PC-9 (cell line): ENCODE results near the gene GJB1. TPM values are rescaled to one million over a fixed set of nuclear protein-coding genes. Genes with fewer than 3 reads are reported as not detected.
A peak's percentile ranks its signal among the peaks of the same experiment; 100 is the strongest.

Source experiments
- BruUV-seq: library from RNA; stranded (reverse); fragments of 400-500 nt; replicated peaks from 2 replicates; lab custom pipeline; 2021; lab: Mats Ljungman, UMichigan
- CTCF ChIA-PET: fragments of 300-600 bp; sonication (Branson Sonifier 250); formaldehyde crosslinking; loops from one replicate; lab custom pipeline; 2022; ENCODE audit warnings: antibody characterized with exemption; lab: Charles Lee
- POLR2A ChIA-PET: fragments of 300-600 bp; sonication (Branson Sonifier 250); formaldehyde crosslinking; loops from one replicate; lab custom pipeline; 2022; ENCODE audit warnings: antibody characterized with exemption; ENCODE audit not compliant: unreplicated experiment; lab: Charles Lee
- DNase-seq, 2 experiments: peaks; one replicate each; pipeline versions ENCODE4 v3.0.0 to v3.0.0-alpha.2; 2015 to 2022; ENCODE audit warnings: mixed read lengths in 1 of 2
- H2AFZ ChIP-seq: fragments of 200-600 bp; sonication (generic); 2 replicates; pipeline ENCODE4 v1.8.1; 2017; ENCODE audit warnings: antibody characterized with exemption
- H3F3A ChIP-seq: fragments of 200-600 bp; sonication (generic); 2 replicates; pipeline ENCODE4 v1.8.1; 2017; ENCODE audit warnings: antibody characterized with exemption, mild to moderate bottlenecking, low read depth; ENCODE audit not compliant: insufficient read depth
- H3K27ac ChIP-seq: fragments of 200-600 bp; sonication (generic); 2 replicates; pipeline ENCODE4 v1.6.1; 2016; ENCODE audit warnings: mixed run types
- H3K27me3 ChIP-seq: fragments of 200-600 bp; sonication (generic); 2 replicates; pipeline ENCODE4 v1.6.1; 2016; ENCODE audit warnings: low read depth, mixed run types; ENCODE audit not compliant: insufficient read depth
- H3K36me3 ChIP-seq: fragments of 200-600 bp; sonication (generic); 2 replicates; pipeline ENCODE4 v1.6.1; 2016; ENCODE audit warnings: low read depth, mixed run types
- H3K4me1 ChIP-seq: fragments of 200-600 bp; sonication (generic); replicated peaks from 2 replicates; pipeline ENCODE4 v1.6.1; 2016; ENCODE audit warnings: mixed run types; ENCODE audit not compliant: insufficient read depth
- H3K4me2 ChIP-seq: fragments of 200-600 bp; sonication (generic); 2 replicates; pipeline ENCODE4 v1.6.1; 2017; ENCODE audit warnings: mixed run types
- H3K4me3 ChIP-seq: fragments of 200-600 bp; sonication (generic); 2 replicates; pipeline ENCODE4 v1.6.1; 2016; ENCODE audit warnings: mixed run types
- H3K79me2 ChIP-seq: fragments of 200-600 bp; sonication (generic); 2 replicates; pipeline ENCODE4 v1.6.1; 2017; ENCODE audit warnings: low read depth, mixed run types
- H3K9me2 ChIP-seq: fragments of 200-600 bp; sonication (generic); 2 replicates; pipeline ENCODE4 v1.8.1; 2017; ENCODE audit warnings: mild to moderate bottlenecking; ENCODE audit not compliant: insufficient read depth
- H3K9me3 ChIP-seq: fragments of 200-600 bp; sonication (generic); 2 replicates; pipeline ENCODE4 v1.8.1; 2016; ENCODE audit warnings: low read depth; ENCODE audit not compliant: insufficient read depth
- H4K20me1 ChIP-seq: fragments of 200-600 bp; sonication (generic); 2 replicates; pipeline ENCODE4 v1.8.1; 2017; ENCODE audit not compliant: insufficient read depth
- EZH2 ChIP-seq: fragments of 200-600 bp; sonication (generic); IDR thresholded peaks from 2 replicates; pipeline ENCODE4 v1.8.0; 2017; ENCODE audit warnings: antibody characterized with exemption, low read depth
- intact Hi-C: fragments of 100-400 bp; cut with micrococcal nuclease; formaldehyde crosslinking; loops from one replicate; pipeline ENCODE4 v1.10.0; 2022; ENCODE audit not compliant: unreplicated experiment
- total RNA-seq: library from RNA; stranded (reverse); gene quantifications from 2 replicates; pipeline ENCODE4 v1.2.3, GENCODE V29; 2021
- TF ChIP-seq, protein P1 (sequence below): fragments of 200-600 bp; sonication (generic); conservative IDR thresholded peaks from 2 replicates; pipeline ENCODE4 v1.6.1; 2017; ENCODE audit warnings: mixed run types, antibody characterized with exemption, mild to moderate bottlenecking, moderate library complexity

GJB1 gene
- total RNA-seq, 1 experiment from 2014 or later: not detected

DNA sequence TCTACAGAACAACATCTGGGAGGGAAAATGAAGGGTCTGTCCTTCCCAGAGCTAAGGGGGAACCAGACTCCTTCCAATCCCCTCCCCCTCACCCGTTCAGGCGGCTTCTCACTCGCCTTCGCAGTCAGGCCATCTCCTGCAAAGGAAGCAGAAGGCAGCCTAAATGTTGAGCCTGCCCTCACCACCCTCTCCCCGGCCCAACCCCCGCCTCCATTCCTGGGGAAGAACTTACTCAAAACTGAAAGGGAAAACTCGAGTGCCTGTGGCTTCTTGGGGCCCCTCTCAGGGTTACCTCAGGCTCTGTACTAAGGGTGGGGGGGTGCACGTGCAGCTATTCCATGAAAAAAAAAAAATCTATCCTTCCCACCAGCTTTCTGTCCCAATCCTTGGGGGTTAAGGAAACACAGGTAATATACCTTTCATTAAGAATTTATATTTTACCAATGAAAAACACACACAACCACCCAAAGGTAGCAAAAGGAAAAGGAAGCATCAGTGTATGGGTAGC lies 28.5 kb downstream of the GJB1 start:
- H3K27me3 ChIP-seq: no peaks in the 10 kb centered on the region
- TF ChIP-seq EZH2: no peak
- TF ChIP-seq, protein P1, sequence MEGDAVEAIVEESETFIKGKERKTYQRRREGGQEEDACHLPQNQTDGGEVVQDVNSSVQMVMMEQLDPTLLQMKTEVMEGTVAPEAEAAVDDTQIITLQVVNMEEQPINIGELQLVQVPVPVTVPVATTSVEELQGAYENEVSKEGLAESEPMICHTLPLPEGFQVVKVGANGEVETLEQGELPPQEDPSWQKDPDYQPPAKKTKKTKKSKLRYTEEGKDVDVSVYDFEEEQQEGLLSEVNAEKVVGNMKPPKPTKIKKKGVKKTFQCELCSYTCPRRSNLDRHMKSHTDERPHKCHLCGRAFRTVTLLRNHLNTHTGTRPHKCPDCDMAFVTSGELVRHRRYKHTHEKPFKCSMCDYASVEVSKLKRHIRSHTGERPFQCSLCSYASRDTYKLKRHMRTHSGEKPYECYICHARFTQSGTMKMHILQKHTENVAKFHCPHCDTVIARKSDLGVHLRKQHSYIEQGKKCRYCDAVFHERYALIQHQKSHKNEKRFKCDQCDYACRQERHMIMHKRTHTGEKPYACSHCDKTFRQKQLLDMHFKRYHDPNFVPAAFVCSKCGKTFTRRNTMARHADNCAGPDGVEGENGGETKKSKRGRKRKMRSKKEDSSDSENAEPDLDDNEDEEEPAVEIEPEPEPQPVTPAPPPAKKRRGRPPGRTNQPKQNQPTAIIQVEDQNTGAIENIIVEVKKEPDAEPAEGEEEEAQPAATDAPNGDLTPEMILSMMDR: no peak
- H2AFZ ChIP-seq: no peak overlapping the region
- peaks cover 12% of the 10 kb centered on the region for H3K4me1 ChIP-seq
- H3K4me3 ChIP-seq: no peak overlapping the region
- H3K36me3 ChIP-seq: no peaks in the 10 kb centered on the region
- H3K9me3 ChIP-seq: no peaks in the 10 kb centered on the region
- BruUV-seq: no TSS peak
- no peak for DNase-seq
- H3K27ac ChIP-seq: no peak overlapping the region
- ChIA-PET POLR2A (no interaction called here), CTCF (no interaction called here)
- H4K20me1 ChIP-seq: no peaks in the 10 kb centered on the region
- no peaks in the 10 kb centered on the region for H3K9me2 ChIP-seq
- peaks cover 8% of the 10 kb centered on the region; the same call in 1 of the 2 replicates for H3F3A ChIP-seq
- H3K79me2 ChIP-seq: peaks cover 10% of the 10 kb centered on the region; the same call in 1 of the 2 replicates
- intact Hi-C loops: no loop called here
- no peak overlapping the region for H3K4me2 ChIP-seq

DNA sequence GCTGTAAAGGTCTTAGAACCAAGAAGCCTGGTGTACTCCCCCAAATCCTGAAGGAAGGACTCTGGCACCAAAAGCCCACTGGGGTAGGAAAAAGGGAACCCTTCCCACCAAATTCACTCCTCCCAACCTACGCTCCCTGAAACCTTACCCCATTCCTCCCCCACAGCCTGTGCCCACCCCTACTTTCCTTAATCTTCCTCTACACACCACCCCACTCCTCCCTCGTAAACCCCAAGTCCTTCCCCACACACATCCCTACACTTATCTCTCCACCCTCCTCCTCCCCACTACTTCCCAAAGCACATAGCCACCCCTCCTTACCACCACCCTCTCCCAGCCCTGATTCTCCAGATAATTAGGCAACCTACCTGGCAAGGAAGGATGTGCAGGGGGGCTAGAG lies 29.2 kb downstream of the GJB1 start:
- no TSS peak for BruUV-seq
- Histone ChIP-seq H2AFZ (no peak overlapping the region), H3K79me2 (peaks cover 10% of the 10 kb centered on the region; the same call in 1 of the 2 replicates), H3K4me2 (peak overlapping the region; percentile 83), H3K4me3 (no peak overlapping the region), H3K27ac (no peak overlapping the region), H3F3A (peaks cover 8% of the 10 kb centered on the region; the same call in 1 of the 2 replicates), H3K27me3 (no peaks in the 10 kb centered on the region), H4K20me1 (no peaks in the 10 kb centered on the region), H3K4me1 (peaks cover 12% of the 10 kb centered on the region), H3K36me3 (no peaks in the 10 kb centered on the region), H3K9me2 (no peaks in the 10 kb centered on the region), H3K9me3 (no peaks in the 10 kb centered on the region)
- DNase-seq: no peak
- TF ChIP-seq, protein P1: no peak
- TF ChIP-seq EZH2: no peak
- ChIA-PET CTCF (no interaction called here), POLR2A (no interaction called here)
- intact Hi-C loops: no loop called here

DNA sequence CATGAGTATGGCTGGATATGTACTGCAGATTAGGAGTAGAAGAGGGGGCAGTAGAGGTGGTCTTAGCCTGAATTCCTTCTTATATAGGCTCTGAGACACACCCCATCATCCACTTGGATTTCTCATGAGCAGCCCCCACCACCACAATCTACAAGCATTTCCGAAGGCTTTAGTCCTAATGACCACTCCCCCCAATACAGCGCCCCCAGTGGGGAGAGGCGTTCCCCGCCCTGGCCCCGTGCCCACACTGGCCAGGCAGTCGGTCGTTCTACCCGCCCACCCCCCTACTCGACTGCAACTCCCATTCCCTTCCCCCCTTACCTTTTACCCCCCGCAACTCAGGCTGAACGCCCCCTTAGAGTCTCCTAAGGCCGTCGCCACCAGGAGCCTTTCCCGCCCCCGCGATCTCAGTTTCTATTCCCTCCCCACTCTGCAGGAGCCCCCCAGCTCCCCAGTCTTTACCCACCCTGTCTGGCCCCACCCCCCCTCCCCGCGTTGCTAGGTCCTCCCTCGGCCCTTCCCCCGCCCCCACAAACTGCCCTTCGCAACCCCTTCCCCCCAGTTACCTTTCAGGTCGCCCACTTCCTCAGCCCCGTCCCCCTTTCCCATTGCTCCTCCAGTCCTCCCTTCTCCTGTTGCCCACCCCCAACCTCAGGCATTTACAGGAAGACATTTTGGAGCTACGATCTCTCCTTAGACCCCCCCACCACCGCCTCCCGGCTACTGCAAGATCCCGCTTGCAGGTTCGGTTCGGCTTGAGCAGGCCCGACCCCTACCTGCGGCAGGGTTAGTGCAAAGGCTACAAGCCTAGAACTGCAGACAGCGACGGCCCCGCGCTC lies 30.4 kb downstream of the GJB1 start:
- DNase-seq: peak in 1 of 2 experiments; percentile 53
- Histone ChIP-seq H3K4me2 (peak overlapping the region; percentile 83), H3K27me3 (no peaks in the 10 kb centered on the region), H3K36me3 (no peaks in the 10 kb centered on the region), H3K27ac (no peak overlapping the region), H2AFZ (peak overlapping the region; percentile 93), H3K9me3 (no peaks in the 10 kb centered on the region), H3K9me2 (no peaks in the 10 kb centered on the region), H3K4me1 (peaks cover 12% of the 10 kb centered on the region), H3K4me3 (peak overlapping the region; percentile 87), H3F3A (peaks cover 8% of the 10 kb centered on the region; the same call in 1 of the 2 replicates), H3K79me2 (peaks cover 10% of the 10 kb centered on the region; the same call in 1 of the 2 replicates), H4K20me1 (no peaks in the 10 kb centered on the region)
- TF ChIP-seq, protein P1: peak; percentile 61; the same call in 1 of the 2 replicates
- no peak for TF ChIP-seq EZH2
- intact Hi-C loops: loop anchor here (1.0 to 2.0 kb wide), 2 partner anchors 29 to 113 kb away; partner anchors contain the start of genes NONO and TAF1
- BruUV-seq: no TSS peak
- POLR2A ChIA-PET: interaction anchor here (0.6 to 0.9 kb wide), 2 partner anchors 112 to 265 kb away, joined by 3 to 5 read pairs; partner anchors contain the start of gene TAF1
- CTCF ChIA-PET: interaction anchor here (0.6 kb wide), 2 partner anchors 58 to 1813 kb away, joined by 3 read pairs; no protein-coding TSS in a partner anchor
